ENCODE data around the gene TEX26.

TEX26 gene

GRCh38 chr13:30934803-30935202, 2.3 kb downstream of the TEX26 start:
- Histone ChIP-seq H3K4me3 (replicated peaks; ENCODE audit: insufficient read depth, low read length) (no peak overlapping the region), H3K27me3 (ENCODE audit: insufficient read depth, poor library complexity, severe bottlenecking) (no peaks in the 10 kb centered on the region), H3K27ac (replicated peaks) (no peak overlapping the region)
- no peak for DNase-seq (ENCODE audit: low read depth in 1 of 2, low spot score in 1 of 2)
- TF ChIP-seq POLR2AphosphoS5 (IDR thresholded peaks at IDR 0.05; ENCODE audit: low read depth) (no peak), CTCF (IDR thresholded peaks at IDR 0.05; ENCODE audit: insufficient read depth, low read length) (no peak), GABPA (IDR thresholded peaks at IDR 0.05; ENCODE audit: low read depth) (no peak), REST (IDR thresholded peaks at IDR 0.05; ENCODE audit: insufficient replicate concordance, low read depth) (no peak), SPI1 (IDR thresholded peaks at IDR 0.05; ENCODE audit: borderline replicate concordance, low read depth) (no peak)

- no peak overlapping the region for H3K4me3 ChIP-seq (replicated peaks; ENCODE audit: insufficient read depth, low read length)
- H3K27ac ChIP-seq (replicated peaks), result no peak overlapping the region
- H3K27me3 ChIP-seq (ENCODE audit: insufficient read depth, poor library complexity, severe bottlenecking), result no peaks in the 10 kb centered on the region
- TF ChIP-seq CTCF (IDR thresholded peaks at IDR 0.05; ENCODE audit: insufficient read depth, low read length), result no peak
- TF ChIP-seq SPI1 (IDR thresholded peaks at IDR 0.05; ENCODE audit: borderline replicate concordance, low read depth), result no peak
- TF ChIP-seq POLR2AphosphoS5 (IDR thresholded peaks at IDR 0.05; ENCODE audit: low read depth), result no peak
- no peak for TF ChIP-seq GABPA (IDR thresholded peaks at IDR 0.05; ENCODE audit: low read depth)
- TF ChIP-seq REST (IDR thresholded peaks at IDR 0.05; ENCODE audit: insufficient replicate concordance, low read depth), result no peak
- DNase-seq (ENCODE audit: low read depth in 1 of 2, low spot score in 1 of 2), result no peak
Measured at GRCh38 chr13:30936971-30937370, 4.5 kb downstream of the TEX26 start.

GRCh38 chr13:30943881-30944280, 11.4 kb downstream of the TEX26 start:
- Histone ChIP-seq H3K4me3 (replicated peaks; ENCODE audit: insufficient read depth, low read length) (no peak overlapping the region), H3K27ac (replicated peaks) (no peak overlapping the region), H3K27me3 (ENCODE audit: insufficient read depth, poor library complexity, severe bottlenecking) (peaks cover 2% of the 10 kb centered on the region)
- no peak for DNase-seq (ENCODE audit: low read depth in 1 of 2, low spot score in 1 of 2)
- TF ChIP-seq REST (IDR thresholded peaks at IDR 0.05; ENCODE audit: insufficient replicate concordance, low read depth) (no peak), SPI1 (IDR thresholded peaks at IDR 0.05; ENCODE audit: borderline replicate concordance, low read depth) (no peak), POLR2AphosphoS5 (IDR thresholded peaks at IDR 0.05; ENCODE audit: low read depth) (no peak), CTCF (IDR thresholded peaks at IDR 0.05; ENCODE audit: insufficient read depth, low read length) (no peak), GABPA (IDR thresholded peaks at IDR 0.05; ENCODE audit: low read depth) (no peak)

Measured in HL-60 (cell line).